GM12892 (cell line): ENCODE data around the gene BRD9.
"Not testable (repeated sequence)": the region's sequence is repeated elsewhere in the genome, so short reads cannot be mapped to it uniquely, and the experiment has no call there.

Experiments
- DNase-seq: peaks from one replicate; pipeline ENCODE4 v3.0.0; 2011; ENCODE audit not compliant: insufficient read length
- FAIRE-seq: peaks from 2 replicates; lab custom pipeline; 2011; peaks lifted over from hg19 to GRCh38; lab: Jason Lieb, UNC
- POLR2A ChIP-seq: IDR thresholded peaks from 2 replicates; pipeline ENCODE4 v1.6.1; 2011; ENCODE audit warnings: low read depth, low read length, control low read depth
- POLR2AphosphoS5 ChIP-seq: IDR thresholded peaks from 2 replicates; pipeline ENCODE4 v1.6.1; 2011; ENCODE audit warnings: low read depth, low read length, control low read depth
- TAF1 ChIP-seq: IDR thresholded peaks from 2 replicates; pipeline ENCODE4 v1.6.1; 2011; ENCODE audit warnings: low read depth, mild to moderate bottlenecking, control low read depth, low read length, borderline replicate concordance

The BRD9 gene

GRCh38 chr5:848671-849111, 43.9 kb downstream of the BRD9 start:
- TF ChIP-seq POLR2AphosphoS5 (no peak), POLR2A (no peak), TAF1 (no peak)
- FAIRE-seq (no peak), DNase-seq (no peak)

DNA sequence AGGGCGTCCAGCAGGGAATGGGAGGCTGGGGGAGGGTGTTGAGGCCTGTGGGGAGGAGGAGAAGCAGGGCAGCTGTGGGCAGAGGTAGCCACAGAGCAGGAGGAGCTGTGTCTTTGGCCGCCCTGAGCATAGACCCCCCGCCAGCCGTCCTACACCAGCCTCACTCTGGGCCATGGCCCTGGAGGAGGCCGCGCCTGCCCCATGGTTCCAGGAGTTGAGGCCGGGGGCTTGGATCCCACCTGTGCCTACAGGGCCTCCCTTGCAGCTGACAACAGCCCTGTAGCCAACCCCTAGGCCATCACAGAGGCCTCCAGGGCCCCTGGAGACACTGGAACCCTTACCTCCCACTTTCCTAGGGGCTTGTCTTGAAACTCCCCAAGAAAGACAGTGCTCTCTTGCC, 44.9 kb downstream of the BRD9 start:
- not testable (repeated sequence) for FAIRE-seq, DNase-seq

DNA sequence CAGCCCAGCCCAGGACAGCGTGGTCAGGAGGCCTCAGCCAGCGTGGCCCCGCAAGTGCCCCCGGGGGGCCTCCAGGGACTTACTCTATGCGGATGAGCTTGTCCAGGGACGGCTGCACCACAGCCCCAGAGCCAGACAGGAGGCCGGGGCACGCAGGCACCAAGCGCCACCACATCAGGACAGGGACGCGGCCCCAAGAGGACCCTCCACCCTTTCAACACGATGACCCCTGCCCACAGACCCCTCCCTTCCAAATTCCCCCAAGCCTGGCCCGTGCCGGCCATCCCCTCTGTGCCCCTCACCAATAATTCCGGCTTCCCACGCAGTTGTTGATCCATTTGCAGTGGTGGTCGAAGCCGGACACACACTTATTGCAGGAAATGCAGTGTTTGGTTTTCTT, 45.4 kb downstream of the BRD9 start:
- DNase-seq, FAIRE-seq: not testable (repeated sequence)

- peak; percentile 98 for FAIRE-seq
- not testable (repeated sequence) for DNase-seq
Observed at GRCh38 chr5:846602-847091, 46.0 kb downstream of the BRD9 start.

GRCh38 chr5:845676-846601, 46.7 kb downstream of the BRD9 start:
- not testable (repeated sequence) for FAIRE-seq, DNase-seq

- not testable (repeated sequence) for FAIRE-seq, DNase-seq
Observed at GRCh38 chr5:845031-845675, 47.4 kb downstream of the BRD9 start.

GRCh38 chr5:844426-844825, 48.2 kb downstream of the BRD9 start:
- FAIRE-seq, DNase-seq: not testable (repeated sequence)

GRCh38 chr5:843926-844325, 48.7 kb downstream of the BRD9 start:
- FAIRE-seq, DNase-seq: not testable (repeated sequence)

GRCh38 chr5:843371-843770, 49.2 kb downstream of the BRD9 start:
- not testable (repeated sequence) for DNase-seq, FAIRE-seq

GRCh38 chr5:842402-843221, 50.0 kb downstream of the BRD9 start:
- FAIRE-seq, DNase-seq: not testable (repeated sequence)

DNA sequence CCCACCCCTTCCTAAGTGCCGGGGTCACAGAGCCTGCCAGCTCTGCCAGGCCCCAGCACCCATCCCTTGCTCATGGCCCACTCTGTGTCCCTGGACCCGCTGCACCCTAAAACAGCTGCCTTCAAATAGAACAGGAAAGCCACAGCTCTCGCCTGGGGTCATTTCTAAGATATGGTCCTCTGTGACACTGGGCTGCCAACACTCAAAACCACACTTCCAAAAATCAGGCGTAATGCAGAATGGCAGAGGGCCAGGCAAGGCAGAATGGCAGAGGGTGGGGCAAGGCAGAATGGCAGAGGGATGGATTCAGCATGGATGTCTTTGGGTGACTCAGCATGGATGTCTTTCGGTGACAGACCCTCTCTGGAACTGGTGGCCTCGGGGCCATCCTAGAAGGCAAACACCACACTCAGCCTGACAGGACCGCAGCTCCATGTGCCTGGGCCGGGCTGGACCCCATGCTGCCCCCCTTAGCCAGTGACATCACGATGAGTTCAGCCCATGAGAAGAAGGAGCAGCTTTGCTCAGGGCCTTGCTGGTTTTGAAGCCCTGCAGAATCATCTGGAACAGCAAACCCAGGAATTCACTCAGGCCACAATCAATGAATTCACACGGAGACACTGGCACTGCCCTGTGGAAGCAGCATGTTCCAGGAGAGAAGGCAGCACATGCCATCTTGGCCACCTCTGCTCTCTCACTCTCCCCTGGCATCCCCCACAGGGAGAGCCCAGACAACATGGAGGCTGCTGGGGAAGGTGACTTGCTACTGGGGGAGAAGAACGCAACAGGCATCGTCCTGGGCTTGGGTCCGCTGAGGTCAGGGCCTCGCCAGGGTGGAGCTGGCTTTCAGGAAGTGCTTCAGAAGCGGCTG, 50.8 kb downstream of the BRD9 start:
- not testable (repeated sequence) for FAIRE-seq, DNase-seq

GRCh38 chr5:840974-841435, 51.6 kb downstream of the BRD9 start:
- not testable (repeated sequence) for FAIRE-seq, DNase-seq

DNA sequence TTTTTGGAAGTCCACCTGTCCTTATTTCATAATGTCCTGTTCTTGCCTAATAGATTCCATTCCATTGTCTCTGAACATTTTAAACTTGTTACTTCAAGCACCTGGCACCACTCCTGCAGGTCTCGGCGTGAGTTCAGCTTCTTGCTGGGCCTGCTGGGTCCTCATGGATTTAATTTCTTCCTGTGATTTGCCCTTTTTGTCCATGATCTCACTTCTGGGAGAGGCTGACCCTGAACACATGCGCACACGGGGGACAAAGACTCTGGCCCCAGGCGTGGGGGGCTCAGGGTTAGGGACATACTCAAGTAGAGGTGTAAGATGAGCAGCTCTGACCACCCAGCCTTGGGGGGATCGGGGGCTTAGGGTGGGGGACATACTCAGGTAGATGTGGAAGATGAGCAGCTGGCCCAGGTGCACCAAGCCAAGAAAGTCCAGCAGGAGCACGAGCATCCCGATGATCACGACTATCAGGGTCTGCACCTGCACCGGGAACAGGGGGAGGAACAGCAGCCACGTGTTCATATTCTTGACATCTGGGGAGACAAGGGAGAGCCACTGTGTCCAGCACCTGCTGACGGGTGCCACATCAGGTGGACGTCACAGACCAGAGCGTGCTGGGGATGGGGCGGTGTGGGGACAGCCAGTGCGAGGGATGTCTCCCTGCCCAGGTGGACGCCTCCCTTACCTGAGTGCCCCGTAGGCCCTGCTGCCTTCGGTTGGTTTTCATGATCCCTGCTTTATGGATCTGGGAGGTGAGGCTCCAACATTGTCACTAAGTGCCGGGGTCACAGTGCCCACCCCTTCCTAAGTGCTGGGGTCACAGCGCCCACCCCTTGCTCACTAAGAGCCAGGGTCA, 52.3 kb downstream of the BRD9 start:
- not testable (repeated sequence) for FAIRE-seq, DNase-seq

GRCh38 chr5:838431-838851, 54.2 kb downstream of the BRD9 start:
- DNase-seq, FAIRE-seq: not testable (repeated sequence)

GRCh38 chr5:837621-838121, 54.9 kb downstream of the BRD9 start:
- not testable (repeated sequence) for FAIRE-seq

GRCh38 chr5:835933-836612, 56.5 kb downstream of the BRD9 start:
- not testable (repeated sequence) for FAIRE-seq, DNase-seq

More at GRCh38 chr5:837621-838121, 54.9 kb downstream of the BRD9 start:
- not testable (repeated sequence) for DNase-seq
